ENCODE data around the gene ITCH. TPM values are rescaled to one million over a fixed set of nuclear protein-coding genes. Genes with fewer than 3 reads are reported as not detected.

ITCH gene
- total RNA-seq, 4 donors from 2014 or later: 35.2 to 82.8 (median 65.3) TPM

DNA sequence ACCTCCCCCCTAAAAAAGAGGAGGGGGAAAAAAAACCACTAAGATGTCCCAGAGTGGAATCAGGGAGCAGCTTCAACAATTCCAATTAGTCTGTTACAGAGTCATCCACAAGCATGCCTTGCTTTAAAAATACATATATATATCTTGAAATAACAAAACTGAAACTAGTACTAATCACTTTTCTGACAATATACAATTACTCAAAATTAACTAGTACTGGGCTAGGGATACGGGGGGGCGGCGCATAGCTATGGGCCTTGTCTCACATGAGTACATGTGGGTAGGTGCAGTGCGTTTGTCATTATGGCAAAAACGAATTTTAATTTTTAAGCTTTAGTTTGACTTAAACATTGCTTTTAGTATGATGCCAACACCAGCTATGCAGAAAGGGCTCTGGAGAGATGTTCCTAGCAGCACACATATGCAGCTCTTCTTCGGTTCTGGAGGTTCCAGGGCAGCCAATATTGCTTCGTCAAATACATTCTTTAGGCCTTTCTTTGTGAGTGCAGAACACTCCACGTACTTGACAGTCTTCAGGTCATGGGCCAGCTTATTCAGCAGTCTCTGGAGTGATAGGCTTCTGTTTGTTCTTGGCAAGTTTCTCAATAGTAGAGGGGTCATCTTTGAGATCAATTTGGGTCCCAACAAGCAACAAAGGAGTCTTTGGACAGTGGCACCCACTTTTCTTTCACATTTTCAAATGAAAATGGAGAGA, 38.8 kb downstream of the ITCH start:
- peaks cover 0 to 19% (median 0%) of the 10 kb centered on the region in 4 donors for H3K36me3 ChIP-seq
- no peaks in the 10 kb centered on the region for H3K27me3 ChIP-seq
- H3K9me3 ChIP-seq: no peaks in the 10 kb centered on the region
- 91 to 93% methylated on average over 8 of the region's 8 CpGs for WGBS, 2 donors (ENCODE audit: low coverage in 1 of 2)
- H3K27ac ChIP-seq: no peak overlapping the region
- peaks cover 8 to 31% (median 10%) of the 10 kb centered on the region in 4 donors for H3K4me1 ChIP-seq
- TF ChIP-seq POLR2A (IDR thresholded peaks at IDR 0.05) (no peak), POLR2AphosphoS5 (IDR thresholded peaks at IDR 0.05) (no peak), EP300 (IDR thresholded peaks at IDR 0.05; ENCODE audit: low read depth) (no peak)
- TF ChIP-seq, protein P1, sequence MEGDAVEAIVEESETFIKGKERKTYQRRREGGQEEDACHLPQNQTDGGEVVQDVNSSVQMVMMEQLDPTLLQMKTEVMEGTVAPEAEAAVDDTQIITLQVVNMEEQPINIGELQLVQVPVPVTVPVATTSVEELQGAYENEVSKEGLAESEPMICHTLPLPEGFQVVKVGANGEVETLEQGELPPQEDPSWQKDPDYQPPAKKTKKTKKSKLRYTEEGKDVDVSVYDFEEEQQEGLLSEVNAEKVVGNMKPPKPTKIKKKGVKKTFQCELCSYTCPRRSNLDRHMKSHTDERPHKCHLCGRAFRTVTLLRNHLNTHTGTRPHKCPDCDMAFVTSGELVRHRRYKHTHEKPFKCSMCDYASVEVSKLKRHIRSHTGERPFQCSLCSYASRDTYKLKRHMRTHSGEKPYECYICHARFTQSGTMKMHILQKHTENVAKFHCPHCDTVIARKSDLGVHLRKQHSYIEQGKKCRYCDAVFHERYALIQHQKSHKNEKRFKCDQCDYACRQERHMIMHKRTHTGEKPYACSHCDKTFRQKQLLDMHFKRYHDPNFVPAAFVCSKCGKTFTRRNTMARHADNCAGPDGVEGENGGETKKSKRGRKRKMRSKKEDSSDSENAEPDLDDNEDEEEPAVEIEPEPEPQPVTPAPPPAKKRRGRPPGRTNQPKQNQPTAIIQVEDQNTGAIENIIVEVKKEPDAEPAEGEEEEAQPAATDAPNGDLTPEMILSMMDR (IDR thresholded peaks at IDR 0.05): no peak
- H3K4me3 ChIP-seq: no peak overlapping the region
- no peak for DNase-seq
- in situ Hi-C loops (cut with MboI; ENCODE audit: low pct_ligation_motif_present in 1 of 4, low pct_unique_long_range_greater_than_20kb in 1 of 4, low sequenced_read_pairs in 3 of 4): no loop called here
- intact Hi-C loops (cut with DNase I; ENCODE audit: low total_unique reads): no loop called here

DNA sequence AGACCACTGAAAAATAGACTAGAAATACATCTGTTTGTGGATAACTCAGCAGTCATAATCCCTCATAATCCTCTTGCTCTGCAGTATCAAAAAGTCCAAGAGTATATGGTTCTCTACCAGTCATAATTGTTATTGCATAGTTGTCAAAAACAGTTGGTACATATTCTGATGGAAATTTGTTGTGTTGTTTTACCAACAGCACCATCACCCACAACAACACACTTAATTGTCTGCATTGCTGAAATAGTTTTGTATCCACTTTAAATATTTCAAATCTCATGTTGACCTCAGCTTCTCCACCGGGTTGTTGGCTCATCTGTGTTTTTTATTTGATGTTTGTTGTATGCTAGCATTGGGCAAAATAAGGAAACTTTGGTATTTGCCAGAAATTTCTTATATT, 39.4 kb downstream of the ITCH start:
- no peak for TF ChIP-seq POLR2A (IDR thresholded peaks at IDR 0.05)
- TF ChIP-seq POLR2AphosphoS5 (IDR thresholded peaks at IDR 0.05): no peak
- no peaks in the 10 kb centered on the region for H3K9me3 ChIP-seq
- peaks cover 8 to 31% (median 10%) of the 10 kb centered on the region in 4 donors for H3K4me1 ChIP-seq
- in situ Hi-C loops (cut with MboI; ENCODE audit: low pct_ligation_motif_present in 1 of 4, low pct_unique_long_range_greater_than_20kb in 1 of 4, low sequenced_read_pairs in 3 of 4) (no loop called here), intact Hi-C loops (cut with DNase I; ENCODE audit: low total_unique reads) (no loop called here)
- H3K27me3 ChIP-seq: no peaks in the 10 kb centered on the region
- peaks cover 0 to 16% (median 0%) of the 10 kb centered on the region in 4 donors for H3K36me3 ChIP-seq
- no peak for DNase-seq
- WGBS, 2 donors (ENCODE audit: low coverage in 1 of 2): 62 to 86% methylated on average over 1 of the region's 1 CpG
- no peak overlapping the region for H3K27ac ChIP-seq
- no peak overlapping the region for H3K4me3 ChIP-seq

DNA sequence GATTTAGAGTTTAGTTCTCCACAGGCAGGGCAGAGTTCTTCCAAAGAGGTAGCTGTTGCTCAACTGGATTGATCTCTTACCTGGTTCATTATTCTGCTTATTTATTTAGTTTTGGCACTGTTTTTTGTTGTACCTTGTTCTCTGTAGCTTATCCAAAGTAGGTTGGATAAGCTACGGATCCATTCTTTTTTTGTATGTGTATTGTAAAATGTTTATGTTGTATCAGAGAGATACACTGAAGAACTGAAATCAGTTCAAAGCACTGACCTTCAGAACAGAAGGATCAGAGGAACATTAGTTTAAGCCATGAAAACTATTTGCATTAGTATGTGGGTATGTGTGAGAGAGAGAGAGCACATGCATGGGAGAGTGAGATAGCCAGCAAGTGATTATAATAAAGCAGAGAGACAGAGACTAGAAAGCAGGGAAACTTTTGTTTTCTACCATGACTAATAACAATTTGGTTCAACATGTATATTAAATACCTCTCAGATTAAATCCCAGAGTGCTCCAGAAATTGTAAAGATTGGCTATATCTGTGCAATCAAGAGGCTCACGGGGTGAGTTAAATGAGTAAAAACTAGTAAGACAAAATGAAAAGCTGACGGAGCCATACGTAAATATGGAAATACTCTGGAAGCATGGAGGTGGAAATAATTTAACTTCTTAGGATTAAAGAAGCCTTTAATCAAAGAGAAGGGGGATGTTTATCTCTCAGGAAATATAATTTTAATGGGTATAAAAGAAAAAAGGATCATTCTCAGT, 40.2 kb downstream of the ITCH start:
- 80 to 88% methylated on average over 3 to 4 of the region's 4 CpGs for WGBS, 2 donors (ENCODE audit: low coverage in 1 of 2)
- H3K36me3 ChIP-seq: peaks cover 0 to 12% (median 0%) of the 10 kb centered on the region in 4 donors
- intact Hi-C loops (cut with DNase I; ENCODE audit: low total_unique reads): no loop called here
- no peaks in the 10 kb centered on the region for H3K27me3 ChIP-seq
- in situ Hi-C loops (cut with MboI; ENCODE audit: low pct_ligation_motif_present in 1 of 4, low pct_unique_long_range_greater_than_20kb in 1 of 4, low sequenced_read_pairs in 3 of 4): no loop called here
- no peak for DNase-seq
- TF ChIP-seq, protein P1 (IDR thresholded peaks at IDR 0.05): no peak
- H3K4me3 ChIP-seq: no peak overlapping the region
- peak overlapping the region in 1 of 4 donors; percentile 35 for H3K27ac ChIP-seq
- peaks cover 8 to 31% (median 10%) of the 10 kb centered on the region in 4 donors for H3K4me1 ChIP-seq
- no peaks in the 10 kb centered on the region for H3K9me3 ChIP-seq

DNA sequence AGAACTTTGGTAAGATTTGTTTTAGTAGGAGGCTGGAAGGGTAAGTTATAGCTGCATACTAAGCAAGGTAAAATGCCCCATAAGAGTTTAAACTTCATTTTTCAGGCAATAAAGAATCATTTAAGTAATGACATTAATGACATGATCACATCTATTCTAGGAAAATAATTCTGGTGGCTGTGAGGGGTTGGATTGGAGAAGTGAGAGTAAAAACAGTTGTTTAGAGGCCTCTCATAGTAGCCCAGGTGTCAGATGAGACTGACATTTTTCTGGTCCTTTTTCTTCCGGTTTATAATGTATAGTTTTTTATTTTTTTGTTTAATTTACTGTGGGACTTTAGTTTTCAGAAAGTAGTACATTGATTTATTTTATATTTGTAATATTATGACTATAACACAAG, 40.8 kb downstream of the ITCH start:
- DNase-seq: no peak
- TF ChIP-seq, protein P1 (IDR thresholded peaks at IDR 0.05): no peak
- H3K27me3 ChIP-seq: no peaks in the 10 kb centered on the region
- H3K27ac ChIP-seq: peak overlapping the region in 1 of 4 donors; percentile 35
- intact Hi-C loops (cut with DNase I; ENCODE audit: low total_unique reads) (no loop called here), in situ Hi-C loops (cut with MboI; ENCODE audit: low pct_ligation_motif_present in 1 of 4, low pct_unique_long_range_greater_than_20kb in 1 of 4, low sequenced_read_pairs in 3 of 4) (no loop called here)
- WGBS, 2 donors (ENCODE audit: low coverage in 1 of 2): 73 to 100% methylated on average over 1 of the region's 1 CpG
- H3K9me3 ChIP-seq: no peaks in the 10 kb centered on the region
- H3K4me3 ChIP-seq: no peak overlapping the region
- H3K36me3 ChIP-seq: peaks cover 0 to 12% (median under 1%) of the 10 kb centered on the region in 4 donors
- H3K4me1 ChIP-seq: peaks cover 8 to 31% (median 10%) of the 10 kb centered on the region in 4 donors

Measured in transverse colon (tissue), 4 donors.